Mesenchymal stem cell (in vitro differentiated cells and primary cell): ENCODE data around the gene HECTD4.

Experiments
- DNase-seq: peaks from one replicate; pipeline ENCODE4 v3.0.0-alpha.2; 2013
- H2AFZ ChIP-seq: one replicate; pipeline ENCODE4 v1.6.1; 2013; ENCODE audit warnings: low read depth, mild to moderate bottlenecking, control low read depth, inconsistent platforms, low read length, moderate library complexity
- H2AK5ac ChIP-seq: 2 replicates; pipeline ENCODE4 v1.6.1; 2013; ENCODE audit warnings: low read length, moderate library complexity, mild to moderate bottlenecking, inconsistent platforms; ENCODE audit not compliant: severe bottlenecking
- H2BK120ac ChIP-seq: one replicate; pipeline ENCODE4 v1.6.1; 2013; ENCODE audit warnings: low read depth, mild to moderate bottlenecking, inconsistent platforms, low read length, moderate library complexity
- H2BK12ac ChIP-seq, 2 experiments: one replicate each; pipeline ENCODE4 v1.6.1; 2013; ENCODE audit warnings: inconsistent platforms in 2 of 2, low read length in 2 of 2, mild to moderate bottlenecking in 2 of 2, moderate library complexity in 2 of 2, control low read depth in 1 of 2
- H2BK15ac ChIP-seq: one replicate; pipeline ENCODE4 v1.6.1; 2013; ENCODE audit warnings: mild to moderate bottlenecking, low read depth, inconsistent platforms; ENCODE audit not compliant: poor library complexity, severe bottlenecking
- H2BK5ac ChIP-seq: 2 replicates; pipeline ENCODE4 v1.6.1; 2013; ENCODE audit warnings: low read depth, mild to moderate bottlenecking, low read length, control low read depth, inconsistent platforms; ENCODE audit not compliant: poor library complexity, severe bottlenecking
- H3K14ac ChIP-seq, 2 experiments: one replicate each; pipeline ENCODE4 v1.6.1; 2013; ENCODE audit warnings: inconsistent platforms in 2 of 2, low read length in 2 of 2, control low read depth in 1 of 2, mild to moderate bottlenecking in 1 of 2, moderate library complexity in 1 of 2
- H3K18ac ChIP-seq, 2 experiments: one replicate each; pipeline ENCODE4 v1.6.1; 2013; ENCODE audit warnings: inconsistent platforms in 2 of 2, low read length in 2 of 2, control low read depth in 1 of 2, low read depth in 1 of 2, mild to moderate bottlenecking in 1 of 2
- H3K23ac ChIP-seq, 2 experiments: one replicate each; pipeline ENCODE4 v1.6.1; 2013; ENCODE audit warnings: inconsistent platforms in 2 of 2, low read length in 2 of 2, mild to moderate bottlenecking in 2 of 2, moderate library complexity in 2 of 2, control low read depth in 1 of 2
- H3K27ac ChIP-seq: 2 replicates; pipeline ENCODE4 v1.5.1; 2013; ENCODE audit warnings: mild to moderate bottlenecking, moderate library complexity, low read length, control low read depth, inconsistent platforms; ENCODE audit not compliant: poor library complexity, severe bottlenecking
- H3K27me3 ChIP-seq, 2 experiments: 2 replicates each; pipeline versions ENCODE4 v1.6.1 to v1.7.0; 2013; ENCODE audit warnings: low read length in 2 of 2, mild to moderate bottlenecking in 2 of 2, moderate library complexity in 2 of 2, control low read depth in 1 of 2, inconsistent platforms in 1 of 2; ENCODE audit not compliant: control insufficient read depth in 1 of 2, insufficient read depth in 1 of 2
- H3K36me3 ChIP-seq, 2 experiments: 2 replicates each; pipeline versions ENCODE4 v1.6.1 to v1.7.0; 2013; ENCODE audit warnings: low read length in 2 of 2, control low read depth in 1 of 2, inconsistent platforms in 1 of 2, low read depth in 1 of 2, mild to moderate bottlenecking in 1 of 2; ENCODE audit not compliant: insufficient read depth in 2 of 2, control insufficient read depth in 1 of 2
- H3K4ac ChIP-seq, 2 experiments: one replicate each; pipeline ENCODE4 v1.6.1; 2013; ENCODE audit warnings: inconsistent platforms in 2 of 2, low read length in 2 of 2, mild to moderate bottlenecking in 2 of 2, moderate library complexity in 2 of 2, control low read depth in 1 of 2, low read depth in 1 of 2
- H3K4me1 ChIP-seq: 2 replicates; pipeline ENCODE4 v1.6.1; 2013; ENCODE audit warnings: low read depth, low read length, control low read depth; ENCODE audit not compliant: control insufficient read depth, insufficient read depth
- H3K4me2 ChIP-seq: 2 replicates; pipeline ENCODE4 v1.6.1; 2013; ENCODE audit warnings: low read length, mild to moderate bottlenecking, inconsistent platforms; ENCODE audit not compliant: poor library complexity, severe bottlenecking
- H3K4me3 ChIP-seq, 2 experiments: 2 replicates each; pipeline versions ENCODE4 v1.5.1 to v1.7.0; 2013; ENCODE audit warnings: low read length in 2 of 2, mild to moderate bottlenecking in 2 of 2, control low read depth in 1 of 2, low read depth in 1 of 2; ENCODE audit not compliant: insufficient read depth in 1 of 2
- H3K79me1 ChIP-seq: replicated peaks from 2 replicates; pipeline ENCODE4 v1.6.1; 2013; ENCODE audit warnings: mild to moderate bottlenecking, control low read depth, low read length, inconsistent platforms; ENCODE audit not compliant: poor library complexity, severe bottlenecking
- H3K9ac ChIP-seq: 2 replicates; pipeline ENCODE4 v1.7.0; 2013; ENCODE audit warnings: mild to moderate bottlenecking, low read length, moderate library complexity
- H3K9me3 ChIP-seq: 2 replicates; pipeline ENCODE4 v1.7.0; 2013; ENCODE audit warnings: mild to moderate bottlenecking, low read length; ENCODE audit not compliant: control insufficient read depth
- H4K8ac ChIP-seq: one replicate; pipeline ENCODE4 v1.6.1; 2013; ENCODE audit warnings: inconsistent platforms, mild to moderate bottlenecking, low read length, moderate library complexity
- H4K91ac ChIP-seq: one replicate; pipeline ENCODE4 v1.6.1; 2013; ENCODE audit warnings: mild to moderate bottlenecking, low read length, inconsistent platforms
- WGBS: methylation state at CpG from one replicate; pipeline ENCODE4 v1.1.7; 2013; ENCODE audit warnings: mixed read lengths; 5-methylcytosine and 5-hydroxymethylcytosine counted together

The HECTD4 gene

GRCh38 chr12:112322882-112323547 lies 59.2 kb downstream of the HECTD4 start:
- H2BK120ac ChIP-seq, result no peak overlapping the region
- no peak overlapping the region for H3K23ac ChIP-seq
- H3K18ac ChIP-seq, result no peak overlapping the region
- H3K4me1 ChIP-seq, result peaks cover 1% of the 10 kb centered on the region
- no peak overlapping the region for H3K9ac ChIP-seq
- H2AFZ ChIP-seq, result no peak overlapping the region
- no peak overlapping the region for H2BK15ac ChIP-seq
- peaks cover 5 to 10% of the 10 kb centered on the region in 2 experiments for H3K36me3 ChIP-seq
- H3K27me3 ChIP-seq, result no peaks in the 10 kb centered on the region
- peaks cover 21% of the 10 kb centered on the region for H3K79me1 ChIP-seq
- H4K8ac ChIP-seq, result no peak overlapping the region
- H3K4me3 ChIP-seq, result no peak overlapping the region
- H3K9me3 ChIP-seq, result no peaks in the 10 kb centered on the region
- DNase-seq, result no peak
- H3K14ac ChIP-seq, result no peak overlapping the region
- no peak overlapping the region for H2BK5ac ChIP-seq
- no peak overlapping the region for H2AK5ac ChIP-seq
- no peak overlapping the region for H3K4ac ChIP-seq
- H3K4me2 ChIP-seq, result no peak overlapping the region
- 85% methylated on average over 3 of the region's 4 CpGs for WGBS
- H2BK12ac ChIP-seq, result no peak overlapping the region
- no peak overlapping the region for H3K27ac ChIP-seq
- H4K91ac ChIP-seq, result no peak overlapping the region

GRCh38 chr12:112322441-112322840 lies 59.8 kb downstream of the HECTD4 start:
- Histone ChIP-seq H3K9me3 (no peaks in the 10 kb centered on the region), H3K79me1 (peaks cover 21% of the 10 kb centered on the region), H3K27me3 (no peaks in the 10 kb centered on the region), H3K36me3 (peaks cover 5 to 10% of the 10 kb centered on the region in 2 experiments), H2AK5ac (no peak overlapping the region), H3K18ac (no peak overlapping the region), H2BK5ac (no peak overlapping the region), H3K4ac (no peak overlapping the region), H2BK120ac (no peak overlapping the region), H2BK12ac (no peak overlapping the region), H3K4me1 (peaks cover 4% of the 10 kb centered on the region), H3K4me2 (no peak overlapping the region), H3K23ac (no peak overlapping the region), H4K91ac (no peak overlapping the region), H3K9ac (no peak overlapping the region), H2BK15ac (no peak overlapping the region), H4K8ac (no peak overlapping the region), H3K4me3 (no peak overlapping the region), H3K14ac (no peak overlapping the region), H3K27ac (no peak overlapping the region), H2AFZ (no peak overlapping the region)
- 90% methylated on average over 2 of the region's 2 CpGs for WGBS
- DNase-seq, result no peak

GRCh38 chr12:112321245-112321644 lies 61.0 kb downstream of the HECTD4 start:
- H2AFZ ChIP-seq, result no peak overlapping the region
- no peak overlapping the region for H3K23ac ChIP-seq
- no peaks in the 10 kb centered on the region for H3K9me3 ChIP-seq
- no peak overlapping the region for H3K4me2 ChIP-seq
- H2AK5ac ChIP-seq, result no peak overlapping the region
- peaks cover 4% of the 10 kb centered on the region for H3K4me1 ChIP-seq
- H3K4ac ChIP-seq, result no peak overlapping the region
- no peak overlapping the region for H4K91ac ChIP-seq
- H3K27me3 ChIP-seq, result no peaks in the 10 kb centered on the region
- H2BK12ac ChIP-seq, result no peak overlapping the region
- H4K8ac ChIP-seq, result no peak overlapping the region
- no peak overlapping the region for H3K18ac ChIP-seq
- no peak overlapping the region for H3K27ac ChIP-seq
- DNase-seq, result no peak
- H2BK15ac ChIP-seq, result no peak overlapping the region
- no peak overlapping the region for H3K9ac ChIP-seq
- peaks cover 5 to 11% of the 10 kb centered on the region in 2 experiments for H3K36me3 ChIP-seq
- H2BK120ac ChIP-seq, result no peak overlapping the region
- H3K79me1 ChIP-seq, result peaks cover 23% of the 10 kb centered on the region
- H3K4me3 ChIP-seq, result no peak overlapping the region
- H3K14ac ChIP-seq, result no peak overlapping the region
- no peak overlapping the region for H2BK5ac ChIP-seq

GRCh38 chr12:112319395-112319794 lies 62.8 kb downstream of the HECTD4 start:
- no peak overlapping the region for H3K4me3 ChIP-seq
- H3K9ac ChIP-seq, result no peak overlapping the region
- H3K4me2 ChIP-seq, result no peak overlapping the region

More at GRCh38 chr12:112319395-112319794, 62.8 kb downstream of the HECTD4 start:
- no peak overlapping the region for H3K14ac ChIP-seq
- peaks cover 5 to 17% of the 10 kb centered on the region in 2 experiments for H3K36me3 ChIP-seq
- DNase-seq, result no peak
- H4K91ac ChIP-seq, result no peak overlapping the region
- peaks cover 4% of the 10 kb centered on the region for H3K4me1 ChIP-seq
- no peak overlapping the region for H2BK12ac ChIP-seq
- no peak overlapping the region for H2BK120ac ChIP-seq
- no peak overlapping the region for H2BK5ac ChIP-seq
- no peak overlapping the region for H2AFZ ChIP-seq
- no peak overlapping the region for H3K18ac ChIP-seq
- no peak overlapping the region for H3K27ac ChIP-seq
- H3K27me3 ChIP-seq, result no peaks in the 10 kb centered on the region
- 95% methylated on average over 11 of the region's 12 CpGs for WGBS
- H4K8ac ChIP-seq, result no peak overlapping the region
- no peak overlapping the region for H3K4ac ChIP-seq
- no peak overlapping the region for H2AK5ac ChIP-seq
- H3K79me1 ChIP-seq, result peaks cover 22% of the 10 kb centered on the region
- H3K23ac ChIP-seq, result no peak overlapping the region
- no peaks in the 10 kb centered on the region for H3K9me3 ChIP-seq
- no peak overlapping the region for H2BK15ac ChIP-seq
